Measurements from ENCODE around the gene LCOR. TPM values are rescaled to one million over a fixed set of nuclear protein-coding genes. Genes with fewer than 3 reads are reported as not detected.

Gene LCOR
- total and polyA plus RNA-seq, 2 of the 4 experiments (the other 2 are of a cell fraction): 3.7 to 36.9 TPM

DNA sequence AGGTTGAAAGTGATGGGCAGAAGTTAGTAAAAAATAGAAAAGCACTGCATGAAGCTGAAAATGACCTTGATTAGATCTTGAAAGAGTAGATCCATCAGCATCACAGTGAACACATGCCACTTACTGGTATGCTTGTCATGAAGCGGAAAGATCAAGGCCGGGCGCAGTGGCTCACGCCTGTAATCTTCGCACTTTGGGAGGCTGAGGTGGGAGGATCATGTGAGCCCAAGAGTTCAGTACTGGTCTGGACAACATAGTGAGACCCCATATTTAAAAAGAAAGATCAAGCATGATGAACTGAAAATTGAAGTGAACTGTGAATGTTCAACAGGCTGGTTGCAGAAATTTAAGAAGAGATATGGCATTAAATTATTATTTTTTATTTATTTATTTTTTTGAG is 18.0 kb downstream of the LCOR start:
- 90% methylated on average over 2 of the region's 5 CpGs; no CpG with 5 or more reads in 1 of the 2 experiments for WGBS, 2 experiments (ENCODE audit: extremely low coverage in 2 of 2, insufficient read length in 1 of 2)
- intact Hi-C loops (cut with micrococcal nuclease): loop anchor here (5.0 kb wide), 2 partner anchors 47 to 112 kb away; no protein-coding TSS in a partner anchor
- in situ Hi-C loops (cut with MboI; ENCODE audit: low sequenced_read_pairs): no loop called here

More for the DNA sequence above, 18.0 kb downstream of the LCOR start:
- H3K4ac ChIP-seq (ENCODE audit: low read depth, low read length): peak overlapping the region; percentile 94
- no TSS peak for BruUV-seq (replicated peaks)
- no peak overlapping the region for H3K4me2 ChIP-seq (ENCODE audit: low read depth, low read length)
- peaks cover 10% of the 10 kb centered on the region for H3K4me1 ChIP-seq (ENCODE audit: control insufficient read depth, insufficient read depth, low read length)
- ATAC-seq (ENCODE audit: low read depth) (no peak), DNase-seq (no peak)
- peak overlapping the region; percentile 48; the same call in 1 of the 2 replicates for H3K18ac ChIP-seq (ENCODE audit: low read depth, low read length)
- peak overlapping the region; percentile 82; the same call in 1 of the 2 replicates for H2BK120ac ChIP-seq (ENCODE audit: low read depth, low read length)
- dilution Hi-C loops (cut with HindIII; ENCODE audit: low sequenced_read_pairs, unreplicated experiment): no loop called here
- H2BK5ac ChIP-seq (ENCODE audit: low read depth, low read length, poor library complexity, severe bottlenecking): peak overlapping the region; percentile 89
- no peaks in the 10 kb centered on the region for H3K9me3 ChIP-seq (ENCODE audit: control insufficient read depth, insufficient read depth, low read length)
- ChIA-PET CTCF (no interaction called here), POLR2A (ENCODE audit: unreplicated experiment) (no interaction called here)
- H2AK9ac ChIP-seq (replicated peaks; ENCODE audit: low read depth, low read length, poor library complexity): no peak overlapping the region
- peaks cover 18% of the 10 kb centered on the region for H3K9me1 ChIP-seq (ENCODE audit: insufficient read depth, low read length)
- H4K8ac ChIP-seq (ENCODE audit: low read depth in 2 of 2, low read length in 2 of 2): no peak overlapping the region
- H2AFZ ChIP-seq (replicated peaks; ENCODE audit: low read length, poor library complexity): no peak overlapping the region
- no peak overlapping the region for H3K56ac ChIP-seq (ENCODE audit: extremely low read depth, insufficient read depth, low read length)
- no peak overlapping the region for H4K5ac ChIP-seq (ENCODE audit: low read depth, low read length)
- no peak for TF ChIP-seq POLR2A (IDR thresholded peaks at IDR 0.05; ENCODE audit: low read depth, low read length)
- no peak for TF ChIP-seq RFX5 (IDR thresholded peaks at IDR 0.05; ENCODE audit: low read depth, low read length)
- TF ChIP-seq CHD1 (IDR thresholded peaks at IDR 0.05; ENCODE audit: low read depth, low read length): no peak
- TF ChIP-seq RAD21 (IDR thresholded peaks at IDR 0.05; ENCODE audit: low read length): no peak
- TF ChIP-seq MAFK (IDR thresholded peaks at IDR 0.05; ENCODE audit: low read depth, low read length): no peak
- TF ChIP-seq FOS (IDR thresholded peaks at IDR 0.05; ENCODE audit: low read depth, low read length): no peak
- TF ChIP-seq RCOR1 (IDR thresholded peaks at IDR 0.05; ENCODE audit: insufficient replicate concordance, low read length): no peak
- TF ChIP-seq MXI1 (IDR thresholded peaks at IDR 0.05; ENCODE audit: borderline replicate concordance, low read depth, low read length): no peak
- TF ChIP-seq BHLHE40 (IDR thresholded peaks at IDR 0.05; ENCODE audit: low read depth, low read length): no peak
- TF ChIP-seq NFE2L2 (IDR thresholded peaks at IDR 0.05; ENCODE audit: low read depth, low read length): no peak
- TF ChIP-seq MAZ (IDR thresholded peaks at IDR 0.05; ENCODE audit: borderline replicate concordance, low read depth, low read length): no peak
- TF ChIP-seq CEBPB (IDR thresholded peaks at IDR 0.05; ENCODE audit: low read depth, low read length): no peak
- TF ChIP-seq SMC3 (IDR thresholded peaks at IDR 0.05; ENCODE audit: low read depth, low read length): no peak
- TF ChIP-seq, protein P1, sequence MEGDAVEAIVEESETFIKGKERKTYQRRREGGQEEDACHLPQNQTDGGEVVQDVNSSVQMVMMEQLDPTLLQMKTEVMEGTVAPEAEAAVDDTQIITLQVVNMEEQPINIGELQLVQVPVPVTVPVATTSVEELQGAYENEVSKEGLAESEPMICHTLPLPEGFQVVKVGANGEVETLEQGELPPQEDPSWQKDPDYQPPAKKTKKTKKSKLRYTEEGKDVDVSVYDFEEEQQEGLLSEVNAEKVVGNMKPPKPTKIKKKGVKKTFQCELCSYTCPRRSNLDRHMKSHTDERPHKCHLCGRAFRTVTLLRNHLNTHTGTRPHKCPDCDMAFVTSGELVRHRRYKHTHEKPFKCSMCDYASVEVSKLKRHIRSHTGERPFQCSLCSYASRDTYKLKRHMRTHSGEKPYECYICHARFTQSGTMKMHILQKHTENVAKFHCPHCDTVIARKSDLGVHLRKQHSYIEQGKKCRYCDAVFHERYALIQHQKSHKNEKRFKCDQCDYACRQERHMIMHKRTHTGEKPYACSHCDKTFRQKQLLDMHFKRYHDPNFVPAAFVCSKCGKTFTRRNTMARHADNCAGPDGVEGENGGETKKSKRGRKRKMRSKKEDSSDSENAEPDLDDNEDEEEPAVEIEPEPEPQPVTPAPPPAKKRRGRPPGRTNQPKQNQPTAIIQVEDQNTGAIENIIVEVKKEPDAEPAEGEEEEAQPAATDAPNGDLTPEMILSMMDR (conservative IDR thresholded peaks at IDR 0.05; ENCODE audit: low read depth, low read length): no peak
- TF ChIP-seq, protein P2, sequence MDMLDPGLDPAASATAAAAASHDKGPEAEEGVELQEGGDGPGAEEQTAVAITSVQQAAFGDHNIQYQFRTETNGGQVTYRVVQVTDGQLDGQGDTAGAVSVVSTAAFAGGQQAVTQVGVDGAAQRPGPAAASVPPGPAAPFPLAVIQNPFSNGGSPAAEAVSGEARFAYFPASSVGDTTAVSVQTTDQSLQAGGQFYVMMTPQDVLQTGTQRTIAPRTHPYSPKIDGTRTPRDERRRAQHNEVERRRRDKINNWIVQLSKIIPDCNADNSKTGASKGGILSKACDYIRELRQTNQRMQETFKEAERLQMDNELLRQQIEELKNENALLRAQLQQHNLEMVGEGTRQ (IDR thresholded peaks at IDR 0.05; ENCODE audit: low read depth, low read length): no peak
- TF ChIP-seq, protein P3, sequence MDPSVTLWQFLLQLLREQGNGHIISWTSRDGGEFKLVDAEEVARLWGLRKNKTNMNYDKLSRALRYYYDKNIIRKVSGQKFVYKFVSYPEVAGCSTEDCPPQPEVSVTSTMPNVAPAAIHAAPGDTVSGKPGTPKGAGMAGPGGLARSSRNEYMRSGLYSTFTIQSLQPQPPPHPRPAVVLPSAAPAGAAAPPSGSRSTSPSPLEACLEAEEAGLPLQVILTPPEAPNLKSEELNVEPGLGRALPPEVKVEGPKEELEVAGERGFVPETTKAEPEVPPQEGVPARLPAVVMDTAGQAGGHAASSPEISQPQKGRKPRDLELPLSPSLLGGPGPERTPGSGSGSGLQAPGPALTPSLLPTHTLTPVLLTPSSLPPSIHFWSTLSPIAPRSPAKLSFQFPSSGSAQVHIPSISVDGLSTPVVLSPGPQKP (IDR thresholded peaks at IDR 0.05; ENCODE audit: borderline replicate concordance, low read depth, low read length): no peak
- H3K79me1 ChIP-seq (ENCODE audit: low read depth in 1 of 2, low read length in 2 of 2): peaks cover 23 to 69% of the 10 kb centered on the region in 2 experiments
- no peak overlapping the region for H3K23ac ChIP-seq (ENCODE audit: low read depth, low read length)
- H4K20me1 ChIP-seq (ENCODE audit: insufficient read depth, low read length): peaks cover 74% of the 10 kb centered on the region
- H3K27ac ChIP-seq (ENCODE audit: insufficient read depth, low read length): peak overlapping the region; percentile 90; the same call in 1 of the 2 replicates
- H2AK5ac ChIP-seq (ENCODE audit: low read depth, low read length): peak overlapping the region; percentile 71; the same call in 1 of the 2 replicates
- H3K4me3 ChIP-seq (ENCODE audit: insufficient read depth, low read depth, low read length): no peak overlapping the region
- H4K91ac ChIP-seq (ENCODE audit: insufficient read depth, low read depth, low read length): peak overlapping the region; percentile 31; the same call in 1 of the 2 replicates
- peak overlapping the region; percentile 70; the same call in 1 of the 2 replicates for H2BK20ac ChIP-seq (ENCODE audit: low read depth, low read length)
- H3K9ac ChIP-seq (ENCODE audit: low read depth, low read length): no peak overlapping the region
- H2BK15ac ChIP-seq (ENCODE audit: low read depth, low read length): peak overlapping the region; percentile 36; the same call in 1 of the 3 replicates
- no peaks in the 10 kb centered on the region for H3K36me3 ChIP-seq (ENCODE audit: control insufficient read depth, insufficient read depth, low read length)
- H3K27me3 ChIP-seq (ENCODE audit: control insufficient read depth, insufficient read depth, low read length): no peaks in the 10 kb centered on the region
- H3K14ac ChIP-seq (replicated peaks; ENCODE audit: low read depth, low read length): no peak overlapping the region; the same call in 1 of the 2 replicates

Data from IMR-90 (cell line).